ENCODE results near the gene SLMAP. TPM values are rescaled to one million over a fixed set of nuclear protein-coding genes. Genes with fewer than 3 reads are reported as not detected.

SLMAP gene
- total RNA-seq, 4 donors from 2014 or later = 46.9 to 162 (median 67.9) TPM

- WGBS, 2 donors = 66 to 77% methylated on average over 4 of the region's 4 CpGs
- Histone ChIP-seq H3K4me3 (peak overlapping the region in 1 of 4 donors; percentile 13), H3K27me3 (no peaks in the 10 kb centered on the region), H3K4me1 (no peaks in the 10 kb centered on the region), H3K9me3 (no peaks in the 10 kb centered on the region), H3K27ac (peak overlapping the region in 2 of 4 donors; percentile 25 to 78), H3K36me3 (peaks cover 0 to 57% (median 0%) of the 10 kb centered on the region in 3 donors)
- intact Hi-C loops (cut with DNase I) = no loop called here
- TF ChIP-seq POLR2A (IDR thresholded peaks at IDR 0.05) (no peak), CTCF (IDR thresholded peaks at IDR 0.05) (no peak)
- no peak for DNase-seq
Observed at GRCh38 chr3:57896031-57896430, 139.9 kb downstream of the SLMAP start.

GRCh38 chr3:57896691-57897090 lies 140.6 kb downstream of the SLMAP start:
- no peaks in the 10 kb centered on the region for H3K4me1 ChIP-seq
- WGBS, 2 donors = 65 to 81% methylated on average over 4 of the region's 4 CpGs
- TF ChIP-seq POLR2A (IDR thresholded peaks at IDR 0.05) = no peak
- no peak for DNase-seq
- no peaks in the 10 kb centered on the region for H3K27me3 ChIP-seq
- peaks cover 0 to 59% (median 0%) of the 10 kb centered on the region in 3 donors for H3K36me3 ChIP-seq
- peak overlapping the region in 2 of 4 donors; percentile 25 to 78 for H3K27ac ChIP-seq
- H3K9me3 ChIP-seq = no peaks in the 10 kb centered on the region
- intact Hi-C loops (cut with DNase I) = no loop called here
- no peak overlapping the region for H3K4me3 ChIP-seq

GRCh38 chr3:57900786-57901185 lies 144.7 kb downstream of the SLMAP start:
- no peak overlapping the region for H3K27ac ChIP-seq
- no peaks in the 10 kb centered on the region for H3K9me3 ChIP-seq
- no peaks in the 10 kb centered on the region for H3K27me3 ChIP-seq
- WGBS, 2 donors = 72 to 81% methylated on average over 2 of the region's 2 CpGs
- peaks cover 0 to 78% (median 0%) of the 10 kb centered on the region in 3 donors for H3K36me3 ChIP-seq
- TF ChIP-seq CTCF (IDR thresholded peaks at IDR 0.05) = no peak
- no peak for TF ChIP-seq POLR2A (IDR thresholded peaks at IDR 0.05)
- intact Hi-C loops (cut with DNase I) = no loop called here
- no peak overlapping the region for H3K4me3 ChIP-seq
- DNase-seq = no peak
- H3K4me1 ChIP-seq = no peaks in the 10 kb centered on the region

- 75 to 82% methylated on average over 3 of the region's 3 CpGs for WGBS, 2 donors
- H3K27me3 ChIP-seq = no peaks in the 10 kb centered on the region
- H3K27ac ChIP-seq = no peak overlapping the region
- H3K4me1 ChIP-seq = no peaks in the 10 kb centered on the region
- no peak for DNase-seq
- TF ChIP-seq POLR2A (IDR thresholded peaks at IDR 0.05) = no peak
- TF ChIP-seq CTCF (IDR thresholded peaks at IDR 0.05) = no peak
- no peaks in the 10 kb centered on the region for H3K9me3 ChIP-seq
- intact Hi-C loops (cut with DNase I) = no loop called here
- H3K36me3 ChIP-seq = peaks cover 0 to 70% (median 0%) of the 10 kb centered on the region in 3 donors
- no peak overlapping the region for H3K4me3 ChIP-seq
Observed at GRCh38 chr3:57903124-57903890, 147.2 kb downstream of the SLMAP start.

- Histone ChIP-seq H3K27me3 (no peaks in the 10 kb centered on the region), H3K4me3 (no peak overlapping the region), H3K27ac (peak overlapping the region in 1 of 4 donors; percentile 45), H3K36me3 (peaks cover 0 to 91% (median 4%) of the 10 kb centered on the region in 3 donors), H3K4me1 (no peaks in the 10 kb centered on the region), H3K9me3 (no peaks in the 10 kb centered on the region)
- WGBS, 2 donors = 50 to 57% methylated on average over 2 of the region's 2 CpGs
- TF ChIP-seq POLR2A (IDR thresholded peaks at IDR 0.05) (no peak), CTCF (IDR thresholded peaks at IDR 0.05) (peak in 4 of 6 experiments; percentile 9 to 31 (median 16))
- intact Hi-C loops (cut with DNase I) = no loop called here
- no peak for DNase-seq
Observed at GRCh38 chr3:57910990-57911389, 154.9 kb downstream of the SLMAP start.
